Ishikawa (cell line): Measurements from ENCODE around the gene UTP11.

Experiments
- CEBPB ChIP-seq: IDR thresholded peaks from 2 replicates; pipeline ENCODE4 v1.6.1; 2012
- CREB1 ChIP-seq: IDR thresholded peaks from 2 replicates; pipeline ENCODE4 v1.6.1; 2012; ENCODE audit warnings: low read depth
- EGR1 ChIP-seq: IDR thresholded peaks from 2 replicates; pipeline ENCODE4 v1.6.1; 2012
- EP300 ChIP-seq: IDR thresholded peaks from 2 replicates; pipeline ENCODE4 v1.6.1; 2012; ENCODE audit warnings: borderline replicate concordance
- FOXM1 ChIP-seq: IDR thresholded peaks from 2 replicates; pipeline ENCODE4 v1.6.1; 2012; ENCODE audit warnings: low read depth, borderline replicate concordance
- NFIC ChIP-seq: IDR thresholded peaks from 2 replicates; pipeline ENCODE4 v1.6.1; 2012
- RAD21 ChIP-seq: IDR thresholded peaks from 2 replicates; pipeline ENCODE4 v1.6.1; 2012; ENCODE audit warnings: low read depth
- TAF1 ChIP-seq: IDR thresholded peaks from 2 replicates; pipeline ENCODE4 v1.6.1; 2012; ENCODE audit warnings: low read depth, mild to moderate bottlenecking
- TCF12 ChIP-seq: IDR thresholded peaks from 2 replicates; pipeline ENCODE4 v1.6.1; 2012; ENCODE audit warnings: low read depth
- TEAD4 ChIP-seq: IDR thresholded peaks from 2 replicates; pipeline ENCODE4 v1.6.1; 2012
- YY1 ChIP-seq: IDR thresholded peaks from 2 replicates; pipeline ENCODE4 v1.6.1; 2012; ENCODE audit warnings: low read depth
- ZBTB7A ChIP-seq: IDR thresholded peaks from 2 replicates; pipeline ENCODE4 v1.6.1; 2012; ENCODE audit warnings: low read depth
- TF ChIP-seq, protein P1 (sequence below): IDR thresholded peaks from 2 replicates; pipeline ENCODE4 v1.6.1; 2012; ENCODE audit warnings: low read depth, mild to moderate bottlenecking
- TF ChIP-seq, protein P2 (sequence below): IDR thresholded peaks from 2 replicates; pipeline ENCODE4 v1.6.1; 2012
- TF ChIP-seq, protein P3 (sequence below): IDR thresholded peaks from 2 replicates; pipeline ENCODE4 v1.6.1; 2012

UTP11 gene

DNA sequence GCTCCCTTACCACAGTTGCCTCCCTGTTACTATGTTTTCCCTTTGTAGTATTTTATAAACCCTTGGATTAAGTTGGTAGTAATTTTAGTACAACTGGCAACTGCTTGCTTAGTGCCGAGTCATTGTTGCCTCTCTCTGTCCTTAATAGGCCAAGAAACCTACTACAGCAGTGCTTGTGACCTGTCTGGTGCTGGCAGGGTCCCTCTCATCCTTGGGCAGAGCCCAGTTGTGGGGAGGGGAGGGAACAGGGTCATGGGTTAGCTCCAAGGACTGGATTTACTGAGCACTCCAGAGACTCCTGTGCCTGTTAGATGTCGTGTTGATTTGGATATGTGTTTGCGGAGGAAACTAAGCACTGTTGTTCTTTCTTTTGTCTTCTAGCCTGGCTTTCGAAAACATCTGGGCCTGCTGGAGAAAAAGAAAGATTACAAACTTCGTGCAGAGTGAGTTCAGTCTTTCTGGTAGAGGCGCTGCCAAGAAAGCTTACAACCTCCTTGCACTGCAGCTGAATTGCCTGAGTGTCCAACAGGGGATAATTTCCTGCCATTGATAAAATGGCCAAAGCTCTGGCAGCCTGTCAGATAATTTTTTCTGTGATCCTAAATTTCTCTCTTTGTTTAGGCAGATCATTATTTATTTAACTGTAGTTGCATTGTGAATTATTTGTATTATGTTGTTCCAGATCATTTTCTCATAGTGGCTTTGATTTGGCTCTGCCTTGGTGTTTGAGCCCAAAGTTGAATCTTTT lies 3.6 kb downstream of the UTP11 start:
- no peak for TF ChIP-seq NFIC
- TF ChIP-seq, protein P1, sequence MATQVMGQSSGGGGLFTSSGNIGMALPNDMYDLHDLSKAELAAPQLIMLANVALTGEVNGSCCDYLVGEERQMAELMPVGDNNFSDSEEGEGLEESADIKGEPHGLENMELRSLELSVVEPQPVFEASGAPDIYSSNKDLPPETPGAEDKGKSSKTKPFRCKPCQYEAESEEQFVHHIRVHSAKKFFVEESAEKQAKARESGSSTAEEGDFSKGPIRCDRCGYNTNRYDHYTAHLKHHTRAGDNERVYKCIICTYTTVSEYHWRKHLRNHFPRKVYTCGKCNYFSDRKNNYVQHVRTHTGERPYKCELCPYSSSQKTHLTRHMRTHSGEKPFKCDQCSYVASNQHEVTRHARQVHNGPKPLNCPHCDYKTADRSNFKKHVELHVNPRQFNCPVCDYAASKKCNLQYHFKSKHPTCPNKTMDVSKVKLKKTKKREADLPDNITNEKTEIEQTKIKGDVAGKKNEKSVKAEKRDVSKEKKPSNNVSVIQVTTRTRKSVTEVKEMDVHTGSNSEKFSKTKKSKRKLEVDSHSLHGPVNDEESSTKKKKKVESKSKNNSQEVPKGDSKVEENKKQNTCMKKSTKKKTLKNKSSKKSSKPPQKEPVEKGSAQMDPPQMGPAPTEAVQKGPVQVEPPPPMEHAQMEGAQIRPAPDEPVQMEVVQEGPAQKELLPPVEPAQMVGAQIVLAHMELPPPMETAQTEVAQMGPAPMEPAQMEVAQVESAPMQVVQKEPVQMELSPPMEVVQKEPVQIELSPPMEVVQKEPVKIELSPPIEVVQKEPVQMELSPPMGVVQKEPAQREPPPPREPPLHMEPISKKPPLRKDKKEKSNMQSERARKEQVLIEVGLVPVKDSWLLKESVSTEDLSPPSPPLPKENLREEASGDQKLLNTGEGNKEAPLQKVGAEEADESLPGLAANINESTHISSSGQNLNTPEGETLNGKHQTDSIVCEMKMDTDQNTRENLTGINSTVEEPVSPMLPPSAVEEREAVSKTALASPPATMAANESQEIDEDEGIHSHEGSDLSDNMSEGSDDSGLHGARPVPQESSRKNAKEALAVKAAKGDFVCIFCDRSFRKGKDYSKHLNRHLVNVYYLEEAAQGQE, result no peak
- TF ChIP-seq CREB1, result no peak
- no peak for TF ChIP-seq ZBTB7A
- TF ChIP-seq EP300, result no peak
- TF ChIP-seq, protein P2, sequence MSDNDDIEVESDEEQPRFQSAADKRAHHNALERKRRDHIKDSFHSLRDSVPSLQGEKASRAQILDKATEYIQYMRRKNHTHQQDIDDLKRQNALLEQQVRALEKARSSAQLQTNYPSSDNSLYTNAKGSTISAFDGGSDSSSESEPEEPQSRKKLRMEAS, result no peak
- TF ChIP-seq TCF12, result no peak
- no peak for TF ChIP-seq EGR1
- no peak for TF ChIP-seq RAD21
- TF ChIP-seq TEAD4, result no peak
- TF ChIP-seq TAF1, result no peak
- TF ChIP-seq, protein P3, sequence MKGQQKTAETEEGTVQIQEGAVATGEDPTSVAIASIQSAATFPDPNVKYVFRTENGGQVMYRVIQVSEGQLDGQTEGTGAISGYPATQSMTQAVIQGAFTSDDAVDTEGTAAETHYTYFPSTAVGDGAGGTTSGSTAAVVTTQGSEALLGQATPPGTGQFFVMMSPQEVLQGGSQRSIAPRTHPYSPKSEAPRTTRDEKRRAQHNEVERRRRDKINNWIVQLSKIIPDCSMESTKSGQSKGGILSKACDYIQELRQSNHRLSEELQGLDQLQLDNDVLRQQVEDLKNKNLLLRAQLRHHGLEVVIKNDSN, result no peak
- no peak for TF ChIP-seq CEBPB

DNA sequence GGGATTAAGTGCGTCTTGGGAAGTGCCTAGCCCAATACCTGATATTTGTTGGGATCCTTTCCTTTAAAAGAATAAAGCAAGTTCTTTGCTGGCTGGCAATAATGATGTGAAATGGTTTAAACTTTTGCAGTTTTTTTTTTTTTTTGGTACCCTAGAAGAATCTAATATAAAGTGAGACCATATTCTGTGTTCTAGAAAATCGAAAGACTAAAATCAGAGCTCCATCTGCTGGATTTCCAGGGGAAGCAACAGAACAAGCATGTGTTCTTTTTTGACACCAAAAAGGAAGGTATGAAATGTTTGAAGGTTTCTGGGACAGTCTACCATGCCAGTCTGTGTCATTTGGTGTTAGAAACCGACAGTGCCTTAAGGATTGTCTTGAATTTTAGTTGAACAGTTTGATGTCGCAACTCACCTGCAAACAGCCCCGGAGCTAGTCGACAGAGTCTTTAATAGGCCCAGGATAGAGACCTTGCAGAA lies 6.4 kb downstream of the UTP11 start:
- TF ChIP-seq, protein P3, result no peak
- peak; percentile 41 for TF ChIP-seq RAD21

DNA sequence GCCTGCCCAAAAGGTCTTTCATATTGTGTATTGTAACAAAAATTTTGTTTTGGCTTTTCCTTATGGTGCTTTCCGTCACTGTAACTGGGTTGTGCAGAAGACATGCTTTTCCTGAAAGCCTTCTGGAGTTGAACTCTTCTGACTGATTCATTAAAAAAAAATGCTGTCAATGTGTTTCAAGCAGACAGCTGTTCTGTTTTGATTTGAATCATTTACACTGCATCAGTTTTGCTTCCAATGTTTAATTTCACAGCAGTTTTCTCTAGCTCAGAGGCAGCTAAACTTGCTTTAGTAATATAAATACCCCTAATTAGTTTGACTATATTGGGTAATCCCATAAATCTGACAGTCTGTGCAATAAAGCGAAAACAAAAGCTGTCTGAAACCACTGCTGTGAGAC lies 7.9 kb downstream of the UTP11 start:
- TF ChIP-seq, protein P1, result no peak
- TF ChIP-seq TAF1, result no peak
- no peak for TF ChIP-seq TEAD4
- no peak for TF ChIP-seq ZBTB7A
- TF ChIP-seq, protein P3, result no peak
- no peak for TF ChIP-seq YY1
- TF ChIP-seq EGR1, result no peak
- TF ChIP-seq RAD21, result no peak
- no peak for TF ChIP-seq FOXM1
- no peak for TF ChIP-seq NFIC

DNA sequence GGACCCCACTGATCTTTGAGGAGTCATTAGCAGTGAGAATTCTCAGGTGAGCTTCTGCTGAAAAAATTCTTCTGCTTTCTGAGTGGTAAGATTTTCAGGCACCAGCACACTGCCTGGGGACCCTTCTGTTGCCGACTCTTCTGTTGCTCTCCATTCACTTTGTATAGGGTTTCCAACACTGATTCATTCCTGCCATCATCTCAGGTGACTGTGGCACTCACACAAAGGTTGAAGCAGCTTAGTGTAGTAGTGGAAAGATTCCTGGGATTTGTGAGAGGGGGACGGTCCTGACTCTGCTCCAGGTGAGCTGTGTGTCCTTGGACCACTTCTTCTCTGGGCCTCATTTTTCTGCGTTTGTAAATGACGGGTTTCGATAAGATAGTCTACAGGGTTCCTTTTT lies 9.4 kb downstream of the UTP11 start:
- TF ChIP-seq, protein P1, result no peak
- no peak for TF ChIP-seq TAF1
- TF ChIP-seq CREB1, result no peak
- TF ChIP-seq RAD21, result no peak
- no peak for TF ChIP-seq EP300
- no peak for TF ChIP-seq NFIC
- TF ChIP-seq FOXM1, result no peak
- no peak for TF ChIP-seq EGR1
- no peak for TF ChIP-seq YY1
- TF ChIP-seq, protein P3, result no peak
- TF ChIP-seq TCF12, result no peak
- TF ChIP-seq, protein P2, result no peak
- TF ChIP-seq CEBPB, result no peak
- no peak for TF ChIP-seq ZBTB7A
- TF ChIP-seq TEAD4, result no peak
